Activated T-helper 1 cell treated with Interleukin-2 at 50 U/mL for 16 hours (primary cell): ENCODE data around the gene CCDC97.
"Not testable (repeated sequence)": the region's sequence is repeated elsewhere in the genome, so short reads cannot be mapped to it uniquely, and the experiment has no call there.

Source experiments
- DNase-seq: peaks from one replicate; pipeline ENCODE4 v3.0.0-alpha.2; 2020; ENCODE audit warnings: low read depth

The CCDC97 gene

DNA sequence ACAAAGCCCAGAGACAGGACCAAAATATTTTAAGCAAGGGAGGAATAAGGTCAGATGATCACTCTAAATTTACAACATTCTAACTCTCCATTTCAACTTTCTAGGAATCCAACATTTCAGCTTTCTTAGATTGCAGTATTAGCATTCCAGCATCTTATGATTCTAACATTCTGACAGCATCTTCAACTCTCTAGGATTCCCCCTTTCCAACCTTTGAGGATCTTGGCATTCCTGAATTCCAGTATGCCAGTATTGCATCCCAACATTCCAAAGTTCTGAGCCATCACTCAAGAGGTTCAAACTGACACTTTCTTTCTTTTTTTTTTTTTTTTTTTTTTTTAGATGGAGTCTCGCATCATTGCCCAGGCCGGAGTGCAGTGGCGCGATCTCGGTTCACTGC lies 30.0 kb downstream of the CCDC97 start:
- no peak for DNase-seq

DNA sequence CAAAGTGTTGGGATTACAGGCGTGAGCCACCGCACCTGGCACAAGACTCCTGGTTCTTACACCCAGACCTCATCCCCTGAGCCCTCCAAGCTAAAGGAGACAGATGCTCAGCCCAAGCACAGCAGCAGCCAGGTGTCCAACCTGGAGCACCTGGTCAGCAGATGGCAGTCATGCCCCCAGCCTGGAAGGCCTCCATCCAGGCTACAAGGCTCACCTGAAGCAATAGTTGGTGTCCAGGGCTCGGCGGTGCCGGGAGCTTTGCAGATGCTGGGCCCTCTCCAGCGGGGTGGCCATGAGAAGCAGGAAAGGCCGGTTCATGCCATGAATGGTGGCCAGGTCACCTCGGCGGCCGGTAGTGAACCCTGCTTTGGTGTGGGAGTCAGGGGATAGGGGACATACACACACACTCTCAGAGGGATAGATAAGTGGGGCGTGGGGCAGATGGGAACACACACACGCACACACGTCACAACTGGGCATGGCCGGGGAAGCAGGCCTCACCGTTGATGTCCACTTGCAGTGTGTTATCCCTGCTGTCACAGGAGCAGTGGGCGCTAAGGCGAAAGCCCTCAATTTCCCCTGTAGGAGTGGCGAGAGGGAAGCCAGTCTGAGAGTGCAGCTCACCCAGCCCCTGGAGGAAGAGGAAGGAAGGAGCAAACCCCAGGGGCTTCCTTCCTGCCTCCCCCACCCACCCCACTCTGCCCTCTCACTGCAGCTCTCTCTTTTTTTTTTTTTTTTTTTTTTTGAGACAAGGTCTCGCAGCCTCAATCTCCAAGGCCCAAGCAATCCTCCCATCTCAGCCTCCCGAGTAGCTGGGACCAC lies 31.9 kb downstream of the CCDC97 start:
- DNase-seq: no peak

DNA sequence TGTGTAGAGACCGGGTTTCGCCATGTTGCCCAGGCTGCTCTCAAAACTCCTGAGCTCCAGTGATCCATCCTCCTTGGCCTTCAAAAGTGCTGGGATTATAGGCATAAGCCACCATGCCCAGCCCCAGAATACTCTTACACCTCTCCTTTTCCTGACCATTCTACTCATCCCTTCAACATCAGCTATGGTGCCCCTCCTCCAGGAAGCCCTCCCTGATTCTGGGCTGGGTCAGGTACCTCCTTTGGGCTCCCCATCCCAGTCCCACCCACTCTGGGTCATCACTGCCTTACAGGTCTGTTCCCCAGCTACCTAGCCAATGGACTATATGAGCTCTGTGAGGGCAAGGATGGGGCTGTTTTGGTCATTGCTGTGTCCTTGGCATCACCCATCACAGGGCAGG lies 34.2 kb downstream of the CCDC97 start:
- DNase-seq: no peak

DNA sequence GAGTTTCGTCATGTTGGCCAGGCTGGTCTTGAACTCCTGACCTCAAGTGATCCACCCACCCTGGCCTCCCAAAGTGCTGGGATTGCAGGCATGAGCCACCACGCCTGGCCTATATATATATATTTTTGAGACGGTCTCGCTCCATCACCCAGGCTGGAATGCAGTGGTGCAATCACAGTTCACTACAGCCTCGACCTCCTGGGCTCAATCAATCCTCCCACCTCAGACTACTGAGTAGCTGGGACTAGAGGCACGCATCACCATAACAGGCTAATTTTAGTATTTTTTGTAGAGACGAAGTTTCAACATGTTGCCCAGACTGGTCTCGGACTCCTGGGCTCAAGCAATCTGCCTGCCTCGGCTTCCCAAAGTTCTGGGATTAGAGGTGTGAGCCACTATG lies 36.9 kb downstream of the CCDC97 start:
- not testable (repeated sequence) for DNase-seq

DNA sequence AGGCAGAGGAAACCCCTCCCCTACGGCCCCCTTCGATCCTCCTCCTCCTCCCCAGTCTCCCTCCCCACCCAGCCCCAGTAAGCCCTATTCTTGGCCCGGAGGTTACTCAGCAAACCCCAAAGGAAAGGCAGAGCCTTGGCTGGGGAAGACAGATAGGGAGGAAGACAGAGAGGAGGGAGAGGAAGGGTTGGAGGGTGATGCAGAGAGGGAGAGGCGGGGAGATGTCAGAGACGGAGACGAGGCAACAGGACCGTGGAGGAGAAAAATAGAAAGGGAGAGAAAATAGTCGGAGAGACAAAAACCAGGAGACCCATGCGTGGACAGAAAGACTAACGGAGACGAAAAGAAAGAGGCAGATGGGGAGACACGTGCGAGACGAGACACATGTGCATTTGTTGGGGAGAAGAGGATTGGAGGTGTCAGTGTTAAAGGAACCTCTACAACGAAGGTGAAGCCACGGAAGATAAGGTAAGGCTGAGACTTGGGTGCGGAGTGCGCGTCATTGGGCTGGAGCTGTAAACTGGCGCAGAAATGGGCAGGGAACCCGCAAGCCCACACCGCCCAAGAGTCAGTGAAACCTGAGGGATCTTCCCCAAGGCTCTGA lies 40.9 kb downstream of the CCDC97 start:
- no peak for DNase-seq

DNA sequence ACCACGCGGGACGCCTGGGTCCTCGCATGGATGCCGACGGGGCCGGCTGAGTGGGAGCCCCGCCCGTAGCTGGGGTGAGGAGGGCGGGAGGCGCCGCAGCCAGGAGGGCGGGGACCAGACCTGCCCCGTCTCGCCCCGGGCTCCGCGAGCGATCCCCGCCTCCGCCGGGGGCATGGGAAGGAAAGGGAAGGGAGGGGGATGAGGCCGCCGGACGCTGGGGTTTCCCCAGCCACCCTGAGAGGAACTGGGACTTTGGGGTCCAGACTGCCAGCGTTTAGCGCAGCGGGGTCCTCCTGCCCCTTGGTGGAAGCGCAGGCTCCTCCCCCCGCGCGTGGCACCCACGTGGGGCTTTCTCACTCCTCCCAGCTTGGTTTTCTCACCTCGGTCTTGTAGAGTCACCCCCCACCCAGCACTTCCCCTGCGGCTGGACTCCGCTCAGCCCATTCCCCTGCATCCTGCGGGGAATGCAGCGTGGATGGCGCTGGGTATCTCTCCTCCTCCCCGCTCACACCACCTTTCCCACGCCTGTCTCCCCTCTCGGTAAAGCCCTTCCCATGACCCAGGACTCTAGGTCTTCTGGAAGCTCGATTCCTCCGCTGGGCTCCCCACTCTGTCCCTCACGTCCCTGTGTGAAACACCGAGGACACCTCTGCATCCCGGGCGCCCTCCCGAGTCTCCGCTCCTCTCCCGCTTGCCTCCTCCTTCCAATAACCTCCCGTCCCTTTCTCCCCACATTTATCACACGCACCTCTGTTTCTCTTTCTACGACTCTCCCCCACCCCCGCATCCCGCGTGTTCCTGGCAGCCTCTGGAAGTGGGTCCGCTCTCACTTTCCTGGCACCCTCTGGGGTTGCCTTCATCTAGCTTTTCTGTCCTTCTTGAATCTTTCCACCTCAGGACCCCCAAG lies 41.6 kb downstream of the CCDC97 start:
- DNase-seq: peak; percentile 72

DNA sequence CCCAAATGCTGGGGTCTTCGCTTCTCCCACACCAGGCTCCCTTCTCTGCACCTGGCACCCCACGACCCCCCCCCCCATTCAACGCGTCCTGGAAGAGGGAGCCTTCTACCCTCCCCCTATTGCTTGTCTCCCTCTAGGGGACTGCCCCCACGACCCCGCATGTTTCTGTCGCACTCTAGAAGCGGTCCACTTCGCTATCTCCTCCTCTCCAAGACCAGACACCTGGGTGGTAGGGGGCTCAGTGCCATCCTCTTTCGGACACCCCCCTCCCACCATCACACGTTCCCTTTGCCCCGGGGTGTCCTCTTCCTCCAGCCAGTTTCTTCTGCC lies 42.3 kb downstream of the CCDC97 start:
- no peak for DNase-seq

DNA sequence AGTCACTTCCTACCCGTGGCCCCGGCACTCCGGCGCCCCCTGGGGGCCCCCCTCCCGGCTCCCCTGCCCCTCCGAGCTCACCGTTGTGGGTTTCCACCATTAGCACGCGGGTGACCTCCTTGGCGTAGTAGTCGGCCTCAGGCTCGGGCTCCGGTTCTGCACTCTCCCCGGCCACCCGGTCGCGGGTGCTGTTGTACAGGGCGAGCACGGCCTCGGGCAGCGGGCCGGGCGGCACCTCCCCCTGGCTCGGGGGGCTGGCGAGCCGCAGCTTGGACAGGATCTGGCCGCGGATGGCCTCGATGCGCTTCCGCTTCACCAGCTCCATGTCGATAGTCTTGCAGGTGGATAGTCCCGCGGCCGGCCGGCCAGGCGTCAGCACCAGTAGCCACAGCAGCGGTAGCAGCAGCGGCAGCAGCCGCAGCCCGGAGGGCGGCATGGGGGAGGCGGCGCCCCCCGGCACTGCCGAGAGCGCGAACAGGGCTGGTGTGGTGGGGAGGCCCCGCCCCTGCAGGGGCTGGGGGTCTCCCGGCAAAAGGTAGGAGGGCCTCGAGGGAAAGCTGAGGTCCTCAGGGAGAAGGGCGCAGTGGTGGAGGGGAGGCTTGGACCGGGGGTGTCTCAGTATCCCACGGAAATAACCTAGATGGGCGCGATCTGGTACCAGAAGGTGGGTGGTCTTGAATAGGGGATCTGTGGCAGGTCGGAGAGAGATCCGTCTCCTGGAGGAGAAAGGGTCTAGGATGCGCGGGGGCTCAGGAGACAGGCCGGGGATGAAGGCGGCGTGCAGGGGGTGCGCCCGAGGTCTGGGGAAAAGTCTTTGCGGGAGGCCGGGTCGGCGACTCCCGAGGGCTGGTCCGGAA lies 42.9 kb downstream of the CCDC97 start:
- DNase-seq: peak; percentile 69

DNA sequence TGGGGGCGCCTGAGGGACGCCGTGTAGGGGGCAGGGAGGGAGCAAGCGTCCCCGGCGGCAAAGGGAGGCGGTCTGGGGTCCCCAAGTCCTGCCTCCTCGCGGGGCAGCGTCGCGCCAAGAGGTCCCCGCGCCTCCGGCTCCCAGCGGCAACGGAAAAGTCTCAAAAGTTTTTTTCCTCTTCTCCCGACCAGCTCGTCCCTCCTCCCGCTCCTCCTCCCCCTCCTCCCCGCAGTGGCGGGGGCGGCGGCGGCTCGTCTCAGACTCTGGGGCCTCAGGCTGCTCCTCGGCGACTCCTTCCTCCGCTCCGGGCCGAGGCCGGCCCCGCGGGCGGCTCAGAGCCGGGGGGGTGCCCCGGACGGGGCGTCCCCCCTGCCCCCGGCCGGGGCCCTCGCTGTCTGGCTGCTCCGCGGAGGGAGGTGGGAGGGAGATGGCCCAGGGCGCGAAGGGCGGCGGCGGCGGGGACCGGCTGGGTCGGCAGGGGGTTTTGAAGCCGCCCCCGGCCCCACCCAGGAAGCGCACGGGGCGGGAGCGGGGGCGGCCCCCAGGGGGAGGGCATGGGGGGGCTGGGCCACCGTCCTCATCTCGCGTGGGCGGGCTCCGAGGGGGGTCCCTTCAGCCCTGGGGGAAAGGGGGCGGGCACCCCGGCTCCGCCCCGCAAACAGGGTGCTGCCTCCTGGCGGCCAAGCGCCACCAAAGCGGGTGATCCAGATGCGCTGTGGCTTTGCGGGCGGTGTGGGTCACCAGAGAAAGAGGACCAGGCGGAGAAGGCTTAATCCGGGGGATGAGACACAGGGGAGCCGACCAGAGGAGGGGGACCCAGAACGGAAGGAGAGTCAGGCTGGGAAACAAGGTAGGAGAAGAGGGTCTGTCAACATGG lies 43.7 kb downstream of the CCDC97 start, which contains the start of gene TGFB1:
Gene TGFB1 (minus strand): TSS at position 457 of the 877 bp plus-strand sequence. CDS start 878 bp downstream, outside the sequence.
- peak; percentile 93 for DNase-seq

DNA sequence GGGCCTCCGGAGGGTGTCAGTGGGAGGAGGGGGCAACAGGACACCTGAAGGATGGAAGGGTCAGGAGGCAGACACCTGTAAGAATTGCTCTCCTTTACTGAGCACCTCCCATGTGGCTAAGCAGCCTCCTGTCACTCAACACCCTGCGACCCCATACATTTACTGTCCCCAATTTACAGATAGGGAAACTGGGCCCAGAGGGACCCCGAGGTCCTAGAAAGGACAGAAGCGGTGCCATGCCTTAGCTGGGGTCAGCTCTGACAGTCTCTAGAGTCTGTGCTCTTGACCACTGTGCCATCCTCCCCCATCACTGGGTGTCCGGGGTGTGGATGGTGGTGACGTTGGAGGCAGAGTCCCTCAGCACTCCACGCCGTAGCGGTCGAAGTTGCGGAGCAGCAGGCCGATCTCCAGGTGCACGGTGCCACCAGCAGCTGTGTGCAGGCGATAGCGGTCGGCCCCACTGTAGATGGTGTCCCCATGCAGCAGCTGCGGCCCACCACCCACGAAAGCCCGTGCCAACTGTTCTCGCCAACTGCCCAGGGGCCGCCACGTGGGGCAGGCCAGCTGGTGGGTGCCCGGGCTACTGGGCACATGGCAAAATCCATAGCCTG lies 44.5 kb downstream of the CCDC97 start:
- no peak for DNase-seq

DNA sequence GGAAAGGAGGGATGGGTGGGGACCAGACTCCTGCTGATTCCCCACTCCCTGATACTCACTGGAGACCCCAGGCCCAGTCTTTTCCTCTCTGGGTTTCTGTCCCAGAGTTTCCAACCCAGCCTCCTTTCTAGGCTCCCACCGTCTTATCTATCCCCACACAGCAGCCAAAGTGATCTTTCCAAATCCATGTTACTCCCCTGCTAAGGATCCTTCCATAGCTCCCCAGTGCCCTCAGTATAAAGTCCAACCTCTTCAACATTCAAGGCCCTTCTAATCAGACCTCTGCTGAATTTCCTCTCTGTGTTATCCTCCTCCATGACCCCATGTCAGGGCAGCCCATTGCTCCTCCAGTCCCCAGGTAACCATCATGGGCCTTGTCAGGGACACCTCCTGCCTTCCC lies 45.1 kb downstream of the CCDC97 start:
- DNase-seq: no peak

DNA sequence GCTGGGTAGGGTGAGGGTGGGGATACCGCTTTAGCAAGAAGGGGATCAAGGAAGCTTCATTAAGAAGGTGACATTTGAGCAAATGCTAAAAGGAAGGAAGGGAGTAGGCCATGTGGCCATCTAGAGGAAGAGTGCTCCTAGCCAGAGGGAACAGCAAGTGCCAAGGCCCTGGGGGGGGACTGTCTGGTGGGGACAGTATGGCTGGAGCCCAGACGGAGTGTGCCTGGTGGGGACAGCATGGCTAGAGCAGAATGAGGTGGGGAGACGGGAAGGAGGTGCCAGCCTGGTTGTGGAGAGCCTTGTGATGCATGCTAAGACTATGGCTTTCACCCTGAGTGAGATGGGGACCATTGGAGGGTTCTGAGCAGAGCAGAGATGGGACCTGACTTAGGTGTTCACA lies 45.8 kb downstream of the CCDC97 start:
- no peak for DNase-seq

DNA sequence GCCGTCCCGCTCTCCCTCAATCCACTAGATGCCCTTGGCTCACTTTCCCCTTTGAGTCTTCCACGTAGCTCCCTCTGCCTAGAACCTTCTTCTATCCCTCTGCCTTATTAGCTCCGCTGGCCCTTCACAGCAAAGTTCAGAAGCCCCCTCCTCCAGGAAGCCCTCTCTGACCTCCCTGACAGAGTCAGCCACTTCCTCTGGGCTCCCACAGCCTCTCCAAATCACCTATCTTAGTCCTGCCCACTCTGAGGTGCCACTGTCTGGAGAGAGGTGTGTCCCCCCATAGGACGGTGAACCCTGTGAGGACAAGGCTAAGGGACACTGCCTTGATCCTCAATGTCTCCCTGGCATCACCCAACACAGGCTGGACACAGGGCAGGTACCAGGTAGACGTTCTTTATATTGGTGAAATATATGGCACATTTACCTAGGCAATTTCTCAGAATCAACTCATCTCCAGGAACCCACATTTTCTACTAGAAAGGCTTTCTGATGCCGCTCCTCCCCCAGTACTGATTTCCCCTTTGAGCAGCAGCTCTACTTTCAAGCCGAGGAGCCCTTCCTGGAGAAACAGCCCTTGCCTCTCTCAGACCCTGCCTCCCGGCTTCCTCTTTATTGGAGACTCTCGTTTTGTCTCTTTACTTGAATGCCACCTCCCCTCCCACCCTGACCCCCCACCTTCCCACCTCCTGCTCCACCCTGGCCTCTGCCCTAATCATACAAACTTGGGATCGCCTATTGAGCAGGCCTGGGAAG lies 47.2 kb downstream of the CCDC97 start:
- no peak for DNase-seq

DNA sequence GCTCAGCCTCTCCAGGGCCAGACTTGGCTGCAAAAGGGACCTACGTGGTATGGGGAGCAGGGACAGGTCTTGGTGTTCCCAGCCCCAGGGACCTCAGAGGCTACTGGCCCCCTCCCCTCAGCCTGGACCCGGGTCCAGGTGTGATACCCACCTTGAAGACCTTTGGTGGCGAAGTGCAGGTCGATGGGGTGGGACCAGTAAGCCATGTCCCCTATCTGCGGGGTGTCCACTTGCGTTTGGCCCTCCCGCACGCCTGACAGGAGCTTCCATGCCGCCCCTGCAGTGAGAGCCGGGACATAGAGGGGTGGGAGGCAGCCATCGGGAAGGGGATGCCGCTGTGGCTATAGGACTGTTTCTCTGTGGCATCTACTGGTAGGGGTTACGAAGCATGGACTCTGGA lies 47.8 kb downstream of the CCDC97 start:
- no peak for DNase-seq

DNA sequence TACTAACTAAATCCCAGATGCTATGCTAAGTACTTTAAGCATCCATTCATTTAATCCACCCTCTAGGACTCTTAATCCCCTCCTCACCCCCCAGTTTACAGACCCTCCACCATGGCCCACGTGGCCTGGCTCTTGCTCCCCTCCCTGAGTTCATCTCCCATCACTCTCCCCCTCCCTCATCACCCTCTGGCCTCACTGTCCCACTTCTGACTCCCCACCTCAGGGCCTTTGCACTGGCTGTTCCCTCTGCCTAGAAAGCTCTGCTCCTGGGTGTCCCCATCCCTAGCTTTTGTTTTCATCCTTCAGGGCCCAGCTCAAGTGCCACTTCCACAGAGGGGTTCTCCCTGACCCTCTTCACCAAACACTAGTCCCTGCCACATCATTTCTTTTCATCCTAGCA lies 49.8 kb downstream of the CCDC97 start:
- no peak for DNase-seq

DNA sequence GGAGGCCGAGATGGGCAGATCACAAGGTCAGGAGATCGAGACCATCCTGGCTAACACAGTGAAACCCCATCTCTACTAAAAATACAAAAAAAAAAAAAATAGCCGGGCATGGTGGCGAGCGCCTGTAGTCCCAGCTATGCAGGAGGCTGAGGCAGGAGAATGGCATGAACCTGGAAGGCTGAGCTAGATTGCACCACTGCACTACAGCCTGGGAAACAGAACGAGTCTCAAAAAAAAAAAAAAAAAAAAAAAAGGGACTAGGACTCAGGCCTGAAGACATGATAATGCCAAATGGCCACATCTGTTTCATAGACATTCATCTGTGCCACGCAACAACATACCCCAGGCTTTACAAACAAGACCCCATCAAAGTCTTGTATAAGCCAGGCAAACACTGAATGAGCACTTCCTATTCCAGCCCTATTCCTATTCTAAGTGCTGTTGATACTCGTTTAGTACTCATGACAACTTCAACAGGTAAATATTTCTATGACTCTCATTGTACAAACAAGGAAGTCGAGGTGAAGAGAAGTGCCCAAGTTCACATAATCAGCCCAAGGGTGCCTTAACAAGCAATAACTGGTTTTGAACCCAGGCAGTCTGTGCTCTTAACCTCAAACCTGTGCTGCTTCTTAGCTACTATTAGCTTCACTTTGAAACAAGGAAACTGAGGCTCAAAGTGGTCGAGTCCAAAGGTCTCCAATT lies 52.3 kb downstream of the CCDC97 start:
- DNase-seq: no peak

DNA sequence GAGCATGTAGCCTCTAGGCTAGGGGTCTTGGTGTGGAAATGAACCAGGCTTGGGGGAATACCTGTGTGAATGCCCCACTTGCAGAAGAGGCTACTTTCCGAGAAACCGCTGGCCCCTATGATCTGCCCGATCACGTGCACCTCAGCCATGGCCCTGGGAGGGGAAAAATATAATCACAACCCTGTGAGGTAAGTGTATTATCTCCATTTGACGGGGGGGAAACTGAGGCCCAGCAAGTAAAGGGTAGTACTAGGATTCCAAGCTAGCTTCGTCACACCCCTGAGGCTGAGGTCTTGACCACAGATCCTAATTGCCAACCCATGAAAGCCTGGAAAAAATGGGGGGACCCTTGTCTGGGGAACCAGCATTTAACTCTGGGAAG lies 53.4 kb downstream of the CCDC97 start:
- DNase-seq: no peak

DNA sequence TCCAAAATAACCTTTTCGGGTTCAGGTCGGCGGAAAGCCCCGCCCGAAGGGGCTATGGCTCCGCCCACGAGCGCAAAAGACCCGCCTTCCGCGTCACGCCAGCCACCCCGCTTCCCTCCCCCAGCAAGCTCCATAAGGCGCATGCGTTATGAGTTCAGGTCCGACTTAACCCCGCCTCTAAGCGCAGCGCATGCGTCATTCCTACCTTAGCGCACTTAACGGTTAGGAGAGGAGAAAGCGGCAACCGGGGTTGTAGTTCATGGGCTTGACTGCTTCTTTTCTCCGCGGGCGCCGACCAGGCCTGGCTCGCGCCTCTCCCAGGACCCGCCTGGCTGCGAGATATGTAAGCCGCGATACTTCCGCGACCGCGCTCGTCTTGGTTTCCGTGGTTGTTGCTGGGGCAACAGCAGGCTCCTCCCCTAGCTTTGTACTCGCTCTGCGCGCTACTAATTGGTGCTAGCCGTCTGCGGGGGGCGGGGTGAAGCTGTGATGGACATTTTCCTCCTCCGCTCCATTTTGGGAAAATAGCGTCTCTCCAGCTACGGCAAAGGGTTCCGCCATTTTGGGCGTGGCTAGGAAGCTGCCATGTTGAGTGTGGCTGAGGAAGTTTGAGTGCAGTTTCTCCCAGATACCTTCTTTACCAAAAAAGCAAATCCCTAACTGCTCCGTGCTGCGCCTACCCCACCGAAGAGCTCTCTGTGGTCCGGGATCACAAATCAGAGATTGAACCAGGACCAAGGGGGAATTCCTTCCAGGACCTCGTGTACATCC lies 54.0 kb downstream of the CCDC97 start, which contains the start of gene B9D2:
Gene B9D2 (minus strand): TSS at position 397 of the 771 bp plus-strand sequence. CDS start 630 bp downstream, outside the sequence.
- DNase-seq: peak; percentile 96
